Dermis microvascular lymphatic vessel endothelial cell (primary cell): ENCODE results near the gene TMTC2. TPM values are rescaled to one million over a fixed set of nuclear protein-coding genes. Genes with fewer than 3 reads are reported as not detected.
"Not testable (repeated sequence)": the region's sequence is repeated elsewhere in the genome, so short reads cannot be mapped to it uniquely, and the experiment has no call there.

ENCODE experiments used
- DNase-seq, 2 donors: peaks; one replicate each; pipeline versions ENCODE4 v3.0.0 to v3.0.0-alpha.2; 2010; ENCODE audit warnings: low read depth in 2 of 2
- total RNA-seq: library from RNA; depleted of rRNA; stranded (reverse); fragments of >200 nt; gene quantifications from 2 replicates; pipeline ENCODE4 v1.2.1, GENCODE V29; 2014

Gene TMTC2
- total RNA-seq, 1 donor from 2014 or later, result 4.9 TPM

- no peak for DNase-seq
Measured at GRCh38 chr12:82787016-82787415, 100.3 kb downstream of the TMTC2 start.

DNA sequence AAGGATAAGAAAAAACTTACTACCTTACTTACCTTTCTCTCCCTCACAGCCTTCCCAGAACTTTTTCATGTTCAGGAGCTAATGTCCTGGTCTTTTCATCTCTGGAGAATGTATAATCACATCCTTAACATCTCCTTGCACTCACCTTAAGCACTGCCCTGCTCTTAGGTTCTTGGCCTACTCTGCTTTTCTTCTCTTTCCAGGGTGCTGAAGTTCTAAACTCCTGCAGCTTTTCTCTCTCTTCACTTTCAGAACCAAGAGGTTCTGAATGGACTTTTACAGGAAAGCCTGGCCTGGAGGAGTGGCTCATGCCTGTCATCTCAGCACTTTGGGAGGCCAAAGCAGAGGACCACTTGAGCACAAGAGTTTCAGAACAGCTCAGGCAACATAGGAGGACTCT is 101.9 kb downstream of the TMTC2 start:
- no peak for DNase-seq

- DNase-seq, result no peak
Measured at GRCh38 chr12:82789674-82790073, 103.0 kb downstream of the TMTC2 start.

DNA sequence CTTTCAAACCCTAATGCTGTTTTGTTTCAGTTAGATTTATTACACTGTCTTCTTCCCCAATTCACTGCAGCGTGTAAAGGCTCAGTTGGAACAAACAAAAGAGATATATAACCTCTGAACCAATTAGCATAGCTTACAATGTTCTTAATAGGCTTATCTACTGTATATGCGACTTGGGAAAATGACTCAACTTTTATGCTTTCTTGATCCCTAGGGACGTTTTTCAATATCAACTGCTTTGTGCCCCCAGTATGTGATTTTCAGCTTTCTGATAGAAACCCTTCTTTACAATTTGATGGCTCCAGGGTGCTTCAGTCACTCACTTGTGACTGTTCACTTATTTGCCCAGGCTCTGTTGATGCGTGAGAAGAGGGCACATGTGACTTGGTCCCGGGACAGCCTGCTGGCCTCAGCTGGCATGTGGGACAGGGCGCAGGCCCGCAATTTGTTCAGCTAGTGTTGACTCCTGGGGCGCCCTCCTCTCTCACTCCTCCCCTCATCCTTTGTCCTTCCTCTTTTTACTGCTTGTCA is 107.1 kb downstream of the TMTC2 start:
- DNase-seq, result no peak

DNA sequence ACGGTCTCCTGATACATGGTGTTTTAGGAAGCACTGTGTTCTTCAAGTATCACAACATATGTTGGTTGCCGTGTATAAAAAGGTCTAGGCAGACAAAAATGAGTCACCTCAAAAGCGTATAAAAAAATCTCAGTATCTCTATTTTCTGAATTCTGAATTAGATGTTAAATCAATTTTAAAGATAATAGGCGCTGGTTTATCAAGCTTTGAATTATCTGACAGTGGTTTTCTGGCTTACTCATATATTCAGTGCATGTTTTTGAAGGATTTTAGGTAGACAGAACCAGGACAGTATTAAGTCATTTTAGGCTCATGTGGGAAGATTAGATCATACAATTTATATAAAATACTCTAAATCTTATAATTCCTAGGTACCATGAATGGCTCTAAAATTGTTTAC is 110.8 kb downstream of the TMTC2 start:
- DNase-seq, result no peak

DNA sequence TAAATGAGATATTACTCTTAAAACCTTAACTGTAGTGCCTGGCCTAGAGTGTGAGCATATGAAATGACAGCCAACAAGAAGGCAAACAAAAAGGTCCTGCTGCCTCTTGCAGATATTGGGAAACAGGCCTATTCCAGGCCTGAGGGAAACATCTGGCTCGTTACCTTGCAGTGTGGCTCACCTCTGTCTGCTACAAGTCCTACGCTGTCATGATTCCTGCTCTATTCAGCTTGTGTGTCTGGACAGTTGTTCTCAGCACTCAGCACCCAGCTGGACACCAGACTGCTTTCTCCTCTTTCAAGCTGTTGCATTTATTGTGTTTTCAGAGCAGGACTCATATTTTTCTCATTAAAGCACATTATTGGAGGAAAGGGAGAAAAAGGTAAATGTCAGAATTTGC is 113.5 kb downstream of the TMTC2 start:
- DNase-seq, result no peak

DNA sequence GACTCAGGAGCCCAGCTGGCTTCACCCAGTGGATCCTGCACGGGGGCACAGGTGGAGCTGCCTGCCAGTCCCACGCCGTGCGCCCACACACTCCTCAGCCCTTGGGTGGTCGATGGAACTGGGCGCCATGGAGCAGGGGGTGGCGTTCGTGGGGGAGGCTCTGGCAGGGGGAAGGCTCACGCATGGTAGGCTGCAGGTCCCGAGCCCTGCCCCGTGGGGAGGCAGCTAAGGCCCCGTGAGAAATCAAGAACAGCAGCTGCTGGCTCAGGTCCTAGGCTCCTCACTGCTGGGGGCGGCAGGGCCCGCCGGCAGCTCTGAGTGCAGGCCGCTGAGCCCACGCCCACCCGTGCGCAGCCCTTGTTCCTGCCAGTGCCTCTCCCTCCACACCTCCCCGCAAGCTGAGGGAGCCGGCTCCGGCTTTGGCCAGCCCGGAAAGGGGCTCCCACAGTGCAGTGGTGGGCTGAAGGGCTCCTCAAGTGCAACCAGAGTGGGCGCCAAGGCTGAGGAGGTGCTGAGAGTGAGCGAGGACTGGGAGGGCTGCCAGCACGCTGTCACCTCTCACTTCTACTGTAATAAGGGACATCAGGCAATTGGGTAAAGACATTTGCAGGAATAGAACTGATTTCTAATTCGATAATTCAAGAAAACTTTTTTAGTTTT is 115.4 kb downstream of the TMTC2 start:
- no peak for DNase-seq

DNA sequence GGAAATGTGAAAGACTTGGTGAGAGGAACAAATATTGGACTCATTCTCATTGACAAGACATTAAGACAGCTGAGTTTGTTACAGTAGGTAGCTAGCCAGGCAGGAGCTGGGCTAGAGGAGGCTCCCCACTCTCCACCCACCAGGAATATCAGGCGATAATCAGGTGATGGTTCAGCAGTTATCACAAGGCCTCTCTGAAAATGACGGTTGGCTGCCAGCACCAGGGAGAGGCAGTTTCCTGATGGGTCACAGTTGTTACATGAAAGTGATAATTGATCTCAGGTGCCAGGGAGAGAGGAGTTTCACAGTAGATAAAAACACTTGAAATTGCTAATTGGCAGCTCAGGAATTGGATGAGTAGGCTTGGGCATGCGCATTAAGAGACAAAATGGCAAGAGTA is 116.5 kb downstream of the TMTC2 start:
- DNase-seq, result no peak

DNA sequence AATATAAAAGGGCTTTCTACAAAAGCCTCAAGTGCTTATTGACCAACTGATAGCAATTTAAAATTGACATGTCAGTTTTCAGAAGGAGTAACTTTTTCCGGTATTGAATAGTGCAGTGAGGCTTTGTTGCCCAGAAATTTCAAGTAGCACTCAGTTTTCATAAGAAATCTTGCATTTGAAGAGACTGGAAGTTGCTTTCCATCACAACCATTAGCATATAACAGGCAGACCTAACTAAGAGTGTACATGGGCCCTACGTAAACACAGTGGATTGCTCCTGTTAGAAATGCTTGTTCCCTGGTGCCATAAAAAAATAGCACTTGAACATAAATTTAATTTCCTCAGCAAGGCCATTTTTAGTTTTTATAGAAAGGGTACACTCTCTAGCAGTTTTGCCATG is 117.9 kb downstream of the TMTC2 start:
- no peak for DNase-seq

GRCh38 chr12:82805004-82805403 is 118.3 kb downstream of the TMTC2 start:
- DNase-seq, result not testable (repeated sequence)

- DNase-seq, result no peak
Measured at GRCh38 chr12:82805812-82806497, 119.2 kb downstream of the TMTC2 start.

- DNase-seq, result no peak
Measured at GRCh38 chr12:82807132-82807737, 120.5 kb downstream of the TMTC2 start.

DNA sequence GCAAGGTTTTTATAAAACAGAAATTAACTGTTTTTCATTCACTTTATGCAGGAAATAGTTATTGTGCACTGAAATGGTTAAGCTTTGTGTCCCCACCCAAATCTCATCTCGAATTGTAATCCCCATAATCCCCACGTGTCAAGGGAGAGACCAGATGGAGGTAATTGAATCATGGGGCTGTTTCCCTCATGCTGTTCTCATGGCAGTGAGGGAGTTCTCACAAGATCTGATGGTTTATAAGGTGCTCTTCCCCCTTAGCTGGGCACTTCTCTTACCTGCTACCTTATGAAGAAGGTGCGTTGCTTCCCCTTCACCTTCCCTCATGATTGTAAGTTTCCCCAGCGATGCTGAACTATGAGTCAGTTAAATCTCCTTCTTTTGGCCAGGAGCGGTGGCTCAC is 123.9 kb downstream of the TMTC2 start:
- DNase-seq, result no peak

DNA sequence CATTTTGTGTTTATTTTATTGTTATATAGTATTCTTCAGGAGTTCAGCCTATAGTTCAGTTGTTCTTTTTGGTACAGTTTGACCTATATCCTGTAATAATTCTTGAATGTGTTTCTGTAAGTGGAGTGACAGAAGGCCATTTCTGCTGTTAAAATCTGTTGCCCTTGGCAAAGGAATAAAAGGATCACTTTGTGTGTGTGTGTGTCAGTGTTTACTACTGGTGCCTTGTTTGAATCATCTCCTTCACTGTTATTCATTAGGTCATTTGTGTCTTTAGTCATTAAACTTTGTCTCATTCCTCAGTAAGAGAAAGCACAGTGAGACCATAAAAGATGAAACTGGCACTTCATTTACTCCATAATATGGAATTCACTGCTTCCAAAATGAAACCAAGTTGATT is 130.7 kb downstream of the TMTC2 start:
- DNase-seq, result peak in 1 of 2 donors; percentile 7

DNA sequence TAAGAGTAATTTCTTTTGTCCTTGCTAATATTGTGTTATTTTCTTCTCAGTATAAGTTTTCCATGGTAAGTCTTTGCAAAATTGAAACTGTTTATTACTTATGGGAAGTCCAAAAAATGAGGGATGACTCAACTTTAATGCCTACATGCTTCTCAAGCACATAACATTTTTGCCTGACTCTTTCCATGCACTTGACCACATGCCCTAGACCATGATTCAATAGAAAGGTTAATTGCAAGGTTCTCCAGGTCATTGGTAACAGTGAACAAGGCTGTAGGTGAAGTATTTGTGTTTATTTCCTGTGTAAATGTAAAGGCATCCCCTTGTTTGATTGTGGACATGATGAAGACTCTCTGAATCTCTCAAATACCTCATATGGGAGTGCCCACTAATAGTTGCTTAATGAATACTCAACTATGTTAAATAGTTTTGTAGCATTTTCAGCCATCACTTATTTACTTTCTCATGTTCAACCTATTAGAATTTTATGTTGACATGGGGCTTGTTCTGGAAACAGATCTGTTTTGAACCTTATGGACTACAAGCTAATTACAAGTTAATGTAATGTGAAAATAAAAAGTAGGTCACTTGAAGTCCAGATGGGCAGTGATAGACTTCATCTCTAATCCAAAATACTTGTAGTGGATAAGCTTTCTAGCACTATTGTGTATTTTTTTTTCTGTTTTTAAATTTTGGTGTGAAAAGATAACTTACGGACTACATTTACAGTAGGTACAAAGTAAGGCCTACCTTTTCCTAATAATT is 131.7 kb downstream of the TMTC2 start:
- no peak for DNase-seq

DNA sequence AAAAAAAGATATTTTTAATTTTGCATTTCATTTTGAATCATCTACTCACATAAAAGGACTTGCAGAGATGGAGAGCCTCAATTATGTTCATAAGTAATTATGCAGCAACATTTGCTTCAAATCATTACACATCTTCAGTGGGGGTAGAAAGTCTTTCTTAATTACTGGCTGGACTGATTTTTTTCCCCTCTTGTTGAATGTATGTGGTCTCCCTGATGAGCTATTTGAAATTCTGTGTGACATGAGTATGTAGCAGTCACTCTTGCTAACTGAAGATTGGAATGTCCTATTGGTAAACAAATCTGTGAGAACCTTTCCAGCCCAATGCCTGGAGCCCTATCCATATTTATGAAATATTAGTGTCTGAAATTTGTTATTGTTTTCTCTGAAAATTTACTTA is 139.8 kb downstream of the TMTC2 start:
- DNase-seq, result no peak

GRCh38 chr12:82832096-82832495 is 145.4 kb downstream of the TMTC2 start:
- DNase-seq, result no peak

DNA sequence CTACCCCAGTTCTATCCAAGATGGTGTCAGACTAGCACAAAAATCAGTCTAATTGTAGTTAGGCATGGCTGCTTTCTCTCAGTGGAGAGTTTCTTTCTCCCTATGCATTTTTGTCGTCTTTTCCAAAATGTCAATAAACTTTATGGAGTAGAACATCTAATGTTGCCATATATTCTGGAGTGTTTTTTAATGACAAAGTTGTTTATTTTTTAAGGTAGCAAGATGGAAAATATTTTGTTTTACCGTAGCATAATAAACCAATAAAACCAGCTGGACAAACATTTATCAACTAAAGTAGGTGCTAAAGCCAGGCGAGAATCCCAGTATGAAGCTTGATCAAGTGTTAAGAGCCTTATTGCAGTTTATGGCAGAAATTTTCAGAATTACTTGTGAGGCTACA is 146.3 kb downstream of the TMTC2 start:
- no peak for DNase-seq

DNA sequence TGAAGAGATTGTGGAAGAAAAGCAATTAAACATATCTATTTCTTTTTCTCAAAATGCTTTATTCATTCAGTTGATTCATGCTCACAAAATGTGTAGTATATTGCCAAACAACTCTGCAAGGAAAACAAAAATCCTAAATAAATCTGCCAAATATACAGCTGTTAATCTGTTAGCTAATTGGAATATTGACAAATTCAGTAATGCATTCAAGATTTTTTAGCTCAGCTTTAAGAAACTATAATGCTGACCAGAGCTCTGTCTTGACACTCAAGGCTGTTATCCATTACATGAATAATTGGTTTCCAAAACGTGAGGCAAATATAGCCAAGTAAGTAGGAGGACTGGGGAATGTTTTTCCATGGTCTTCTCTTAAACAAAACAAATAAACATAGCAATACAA is 146.8 kb downstream of the TMTC2 start:
- no peak for DNase-seq

GRCh38 chr12:82835217-82835616 is 148.5 kb downstream of the TMTC2 start:
- peak; percentile 75 to 84 for DNase-seq

DNA sequence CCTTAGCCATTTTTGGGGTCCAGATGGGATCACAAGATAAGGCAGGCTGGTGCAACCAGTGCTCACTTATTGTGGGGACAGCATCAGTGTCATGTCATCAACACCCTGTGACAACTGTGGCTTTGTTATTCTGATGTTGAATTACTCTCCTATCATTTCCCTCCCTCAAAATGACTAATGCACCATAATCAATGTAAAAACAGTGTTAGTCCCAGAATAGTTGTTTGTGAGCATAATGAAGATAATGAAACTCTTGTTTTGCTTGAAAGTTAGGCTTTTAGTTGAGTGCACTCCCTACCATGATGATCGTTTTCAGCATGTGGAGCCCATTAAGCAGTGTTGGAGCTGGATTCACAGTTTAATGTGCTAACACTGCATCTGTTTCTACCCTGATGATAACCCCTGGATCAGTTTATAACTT is 151.4 kb downstream of the TMTC2 start:
- DNase-seq, result no peak

DNA sequence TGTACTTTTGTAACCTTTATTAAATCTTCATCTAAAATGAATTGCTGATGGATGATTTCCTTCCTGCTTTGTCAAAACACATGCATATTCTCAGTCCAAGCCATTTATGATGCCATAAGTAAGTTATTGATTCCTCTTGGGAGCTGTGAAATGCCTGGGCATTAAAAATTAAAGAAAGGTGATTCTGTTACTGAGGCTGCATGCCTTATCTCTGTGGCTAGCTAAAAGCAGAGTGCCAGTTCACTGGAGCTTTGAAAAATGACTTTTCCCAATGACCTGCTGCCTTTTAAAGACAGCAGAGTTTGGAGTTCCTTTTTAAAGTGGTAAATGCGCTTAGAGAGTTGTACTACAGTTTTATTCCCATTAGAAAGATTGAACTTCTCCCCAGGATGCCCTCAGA is 152.1 kb downstream of the TMTC2 start:
- no peak for DNase-seq
